GM23338 (cell line): ENCODE results near the gene RCE1. TPM values are rescaled to one million over a fixed set of nuclear protein-coding genes. Genes with fewer than 3 reads are reported as not detected.

ENCODE experiments used
- ATAC-seq: fragments of 200-7000 bp; cut with Tn5 transposase; 3 replicates; pipeline ENCODE4 v1.9.1; 2020
- DNase-seq: peaks from one replicate; pipeline ENCODE4 v3.0.0-alpha.2; 2015; ENCODE audit warnings: low spot score
- H2AFZ ChIP-seq: fragments of 200-600 bp; sonication (generic); 2 replicates; pipeline ENCODE4 v1.8.0; 2016; ENCODE audit warnings: antibody characterized with exemption, mild to moderate bottlenecking, moderate library complexity
- H3F3A ChIP-seq: fragments of 200-600 bp; sonication (generic); replicated peaks from 2 replicates; pipeline ENCODE4 v1.8.0; 2017; ENCODE audit warnings: antibody characterized with exemption, mixed run types, low read depth
- H3K27ac ChIP-seq: fragments of 200-600 bp; sonication (generic); 2 replicates; pipeline ENCODE4 v1.6.1; 2016; ENCODE audit warnings: low read depth
- H3K27me3 ChIP-seq: fragments of 200-600 bp; sonication (generic); 2 replicates; pipeline ENCODE4 v1.8.0; 2016; ENCODE audit warnings: mild to moderate bottlenecking, mixed run types, moderate library complexity; ENCODE audit not compliant: insufficient read depth
- H3K36me3 ChIP-seq: fragments of 200-600 bp; sonication (generic); 2 replicates; pipeline ENCODE4 v1.8.0; 2016; ENCODE audit warnings: mild to moderate bottlenecking; ENCODE audit not compliant: insufficient read depth
- H3K4me1 ChIP-seq: fragments of 200-600 bp; sonication (generic); 2 replicates; pipeline ENCODE4 v1.8.0; 2016; ENCODE audit warnings: mild to moderate bottlenecking, moderate library complexity; ENCODE audit not compliant: insufficient read depth
- H3K4me2 ChIP-seq: fragments of 200-600 bp; sonication (generic); 2 replicates; pipeline ENCODE4 v1.7.1; 2017; ENCODE audit warnings: mixed run types
- H3K4me3 ChIP-seq: fragments of 200-600 bp; sonication (generic); 2 replicates; pipeline ENCODE4 v1.6.1; 2016; ENCODE audit warnings: mixed run types
- H3K79me2 ChIP-seq: fragments of 200-600 bp; sonication (generic); replicated peaks from 2 replicates; pipeline ENCODE4 v1.8.0; 2017; ENCODE audit warnings: mild to moderate bottlenecking; ENCODE audit not compliant: insufficient read depth
- H3K9me2 ChIP-seq: fragments of 200-600 bp; sonication (generic); 2 replicates; pipeline ENCODE4 v1.8.0; 2017; ENCODE audit not compliant: insufficient read depth
- H4K20me1 ChIP-seq: fragments of 200-600 bp; sonication (generic); replicated peaks from 2 replicates; pipeline ENCODE4 v1.8.0; 2017; ENCODE audit warnings: mild to moderate bottlenecking; ENCODE audit not compliant: insufficient read depth
- H3K27ac Mint-ChIP-seq: 2 replicates; pipeline ENCODE4 v1.8.0; 2020; ENCODE audit warnings: inconsistent platforms, mild to moderate bottlenecking, moderate library complexity, mixed read lengths
- H3K27me3 Mint-ChIP-seq: 3 replicates; pipeline ENCODE4 v1.8.0; 2022; ENCODE audit warnings: low read depth, mild to moderate bottlenecking, moderate library complexity, mixed read lengths, inconsistent platforms; ENCODE audit not compliant: insufficient read depth, poor library complexity
- H3K36me3 Mint-ChIP-seq: 3 replicates; pipeline ENCODE4 v1.8.0; 2021; ENCODE audit warnings: low read depth, mild to moderate bottlenecking, inconsistent platforms, moderate library complexity, mixed read lengths
- H3K4me1 Mint-ChIP-seq: 3 replicates; pipeline ENCODE4 v1.8.0; 2020; ENCODE audit warnings: mild to moderate bottlenecking, inconsistent platforms, mixed read lengths
- H3K4me3 Mint-ChIP-seq: 3 replicates; pipeline ENCODE4 v1.8.0; 2021; ENCODE audit warnings: moderate library complexity, mild to moderate bottlenecking, inconsistent platforms, mixed read lengths
- H3K9me3 Mint-ChIP-seq: 3 replicates; pipeline ENCODE4 v1.8.0; 2020; ENCODE audit warnings: moderate library complexity, mild to moderate bottlenecking, inconsistent platforms, mixed read lengths
- CREB1 ChIP-seq: fragments of 250-450 bp; sonication (Bioruptor Pico); IDR thresholded peaks from 2 replicates; pipeline ENCODE4 v1.5.0; 2020; ENCODE audit warnings: low read depth, mild to moderate bottlenecking, moderate library complexity
- CTCF ChIP-seq, 2 experiments: fragments of 200-600 bp in 1 of 2; sonication (generic) in 1 of 2; conservative IDR thresholded peaks; 2 replicates each; pipeline versions ENCODE4 v1.5.1 to v1.6.1; 2016 to 2017; ENCODE audit warnings: antibody characterized with exemption in 2 of 2, low read depth in 2 of 2, mild to moderate bottlenecking in 2 of 2, moderate library complexity in 1 of 2
- EZH2 ChIP-seq: fragments of 200-600 bp; sonication (generic); IDR thresholded peaks from one replicate; pipeline ENCODE4 v1.8.0; 2017; ENCODE audit warnings: antibody characterized with exemption, mild to moderate bottlenecking, low read depth; ENCODE audit not compliant: unreplicated experiment
- EZH2phosphoT487 ChIP-seq: fragments of 200-600 bp; sonication (generic); IDR thresholded peaks from one replicate; pipeline ENCODE4 v1.8.1; 2018; ENCODE audit warnings: antibody characterized with exemption; ENCODE audit not compliant: unreplicated experiment
- JUNB ChIP-seq: IDR thresholded peaks from one replicate; pipeline ENCODE4 v1.6.1; 2016; ENCODE audit warnings: antibody characterized with exemption; ENCODE audit not compliant: unreplicated experiment
- NANOG ChIP-seq: IDR thresholded peaks from 2 replicates; pipeline ENCODE4 v1.6.1; 2016; ENCODE audit warnings: antibody characterized with exemption, borderline replicate concordance
- REST ChIP-seq: IDR thresholded peaks from one replicate; pipeline ENCODE4 v1.6.1; 2018; ENCODE audit warnings: antibody characterized with exemption; ENCODE audit not compliant: unreplicated experiment
- STAT1 ChIP-seq: IDR thresholded peaks from one replicate; pipeline ENCODE4 v1.6.1; 2016; ENCODE audit warnings: antibody characterized with exemption; ENCODE audit not compliant: unreplicated experiment
- ZNF114 ChIP-seq: fragments of 250-450 bp; sonication (Bioruptor Pico); IDR thresholded peaks from 2 replicates; pipeline ENCODE4 v1.5.0; 2020; ENCODE audit warnings: mild to moderate bottlenecking, moderate library complexity
- ZNF331 ChIP-seq: fragments of 250-450 bp; sonication (Bioruptor Pico); IDR thresholded peaks from 2 replicates; pipeline ENCODE4 v1.5.0; 2020; ENCODE audit warnings: low read depth, mild to moderate bottlenecking, moderate library complexity
- polyA plus RNA-seq: library from polyadenylated mRNA; unstranded; fragments of >200 nt; fragmentation: Nextera tagmentation; extraction: Ambion mirVana; gene quantifications from 2 replicates; pipeline ENCODE4 v1.2.1, GENCODE V29; 2016
- total RNA-seq: library from RNA; depleted of rRNA; stranded (reverse); fragments of >200 nt; shearing (Covaris generic); gene quantifications from 2 replicates; pipeline ENCODE4 v1.2.3, GENCODE V29; 2014
- TF ChIP-seq, protein P1 (sequence below): IDR thresholded peaks from 2 replicates; pipeline ENCODE4 v1.6.1; 2016; ENCODE audit warnings: antibody characterized with exemption
- TF ChIP-seq, protein P2 (sequence below): fragments of 250-450 bp; sonication (Bioruptor Pico); IDR thresholded peaks from 2 replicates; pipeline ENCODE4 v1.5.0; 2020; ENCODE audit warnings: mild to moderate bottlenecking, moderate library complexity

Gene RCE1
- total and polyA plus RNA-seq, 2 experiments from 2014 or later: 27.8 to 55.1 TPM

GRCh38 chr11:66889960-66890359, 46.7 kb downstream of the RCE1 start:
- no peak for TF ChIP-seq ZNF114 (CRISPR knock-in tag)
- no peak for TF ChIP-seq ZNF331 (CRISPR knock-in tag)
- TF ChIP-seq CREB1: no peak
- TF ChIP-seq EZH2phosphoT487: no peak
- TF ChIP-seq JUNB: no peak
- TF ChIP-seq REST: no peak
- TF ChIP-seq, protein P1, sequence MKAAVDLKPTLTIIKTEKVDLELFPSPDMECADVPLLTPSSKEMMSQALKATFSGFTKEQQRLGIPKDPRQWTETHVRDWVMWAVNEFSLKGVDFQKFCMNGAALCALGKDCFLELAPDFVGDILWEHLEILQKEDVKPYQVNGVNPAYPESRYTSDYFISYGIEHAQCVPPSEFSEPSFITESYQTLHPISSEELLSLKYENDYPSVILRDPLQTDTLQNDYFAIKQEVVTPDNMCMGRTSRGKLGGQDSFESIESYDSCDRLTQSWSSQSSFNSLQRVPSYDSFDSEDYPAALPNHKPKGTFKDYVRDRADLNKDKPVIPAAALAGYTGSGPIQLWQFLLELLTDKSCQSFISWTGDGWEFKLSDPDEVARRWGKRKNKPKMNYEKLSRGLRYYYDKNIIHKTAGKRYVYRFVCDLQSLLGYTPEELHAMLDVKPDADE: no peak
- TF ChIP-seq, protein P2, sequence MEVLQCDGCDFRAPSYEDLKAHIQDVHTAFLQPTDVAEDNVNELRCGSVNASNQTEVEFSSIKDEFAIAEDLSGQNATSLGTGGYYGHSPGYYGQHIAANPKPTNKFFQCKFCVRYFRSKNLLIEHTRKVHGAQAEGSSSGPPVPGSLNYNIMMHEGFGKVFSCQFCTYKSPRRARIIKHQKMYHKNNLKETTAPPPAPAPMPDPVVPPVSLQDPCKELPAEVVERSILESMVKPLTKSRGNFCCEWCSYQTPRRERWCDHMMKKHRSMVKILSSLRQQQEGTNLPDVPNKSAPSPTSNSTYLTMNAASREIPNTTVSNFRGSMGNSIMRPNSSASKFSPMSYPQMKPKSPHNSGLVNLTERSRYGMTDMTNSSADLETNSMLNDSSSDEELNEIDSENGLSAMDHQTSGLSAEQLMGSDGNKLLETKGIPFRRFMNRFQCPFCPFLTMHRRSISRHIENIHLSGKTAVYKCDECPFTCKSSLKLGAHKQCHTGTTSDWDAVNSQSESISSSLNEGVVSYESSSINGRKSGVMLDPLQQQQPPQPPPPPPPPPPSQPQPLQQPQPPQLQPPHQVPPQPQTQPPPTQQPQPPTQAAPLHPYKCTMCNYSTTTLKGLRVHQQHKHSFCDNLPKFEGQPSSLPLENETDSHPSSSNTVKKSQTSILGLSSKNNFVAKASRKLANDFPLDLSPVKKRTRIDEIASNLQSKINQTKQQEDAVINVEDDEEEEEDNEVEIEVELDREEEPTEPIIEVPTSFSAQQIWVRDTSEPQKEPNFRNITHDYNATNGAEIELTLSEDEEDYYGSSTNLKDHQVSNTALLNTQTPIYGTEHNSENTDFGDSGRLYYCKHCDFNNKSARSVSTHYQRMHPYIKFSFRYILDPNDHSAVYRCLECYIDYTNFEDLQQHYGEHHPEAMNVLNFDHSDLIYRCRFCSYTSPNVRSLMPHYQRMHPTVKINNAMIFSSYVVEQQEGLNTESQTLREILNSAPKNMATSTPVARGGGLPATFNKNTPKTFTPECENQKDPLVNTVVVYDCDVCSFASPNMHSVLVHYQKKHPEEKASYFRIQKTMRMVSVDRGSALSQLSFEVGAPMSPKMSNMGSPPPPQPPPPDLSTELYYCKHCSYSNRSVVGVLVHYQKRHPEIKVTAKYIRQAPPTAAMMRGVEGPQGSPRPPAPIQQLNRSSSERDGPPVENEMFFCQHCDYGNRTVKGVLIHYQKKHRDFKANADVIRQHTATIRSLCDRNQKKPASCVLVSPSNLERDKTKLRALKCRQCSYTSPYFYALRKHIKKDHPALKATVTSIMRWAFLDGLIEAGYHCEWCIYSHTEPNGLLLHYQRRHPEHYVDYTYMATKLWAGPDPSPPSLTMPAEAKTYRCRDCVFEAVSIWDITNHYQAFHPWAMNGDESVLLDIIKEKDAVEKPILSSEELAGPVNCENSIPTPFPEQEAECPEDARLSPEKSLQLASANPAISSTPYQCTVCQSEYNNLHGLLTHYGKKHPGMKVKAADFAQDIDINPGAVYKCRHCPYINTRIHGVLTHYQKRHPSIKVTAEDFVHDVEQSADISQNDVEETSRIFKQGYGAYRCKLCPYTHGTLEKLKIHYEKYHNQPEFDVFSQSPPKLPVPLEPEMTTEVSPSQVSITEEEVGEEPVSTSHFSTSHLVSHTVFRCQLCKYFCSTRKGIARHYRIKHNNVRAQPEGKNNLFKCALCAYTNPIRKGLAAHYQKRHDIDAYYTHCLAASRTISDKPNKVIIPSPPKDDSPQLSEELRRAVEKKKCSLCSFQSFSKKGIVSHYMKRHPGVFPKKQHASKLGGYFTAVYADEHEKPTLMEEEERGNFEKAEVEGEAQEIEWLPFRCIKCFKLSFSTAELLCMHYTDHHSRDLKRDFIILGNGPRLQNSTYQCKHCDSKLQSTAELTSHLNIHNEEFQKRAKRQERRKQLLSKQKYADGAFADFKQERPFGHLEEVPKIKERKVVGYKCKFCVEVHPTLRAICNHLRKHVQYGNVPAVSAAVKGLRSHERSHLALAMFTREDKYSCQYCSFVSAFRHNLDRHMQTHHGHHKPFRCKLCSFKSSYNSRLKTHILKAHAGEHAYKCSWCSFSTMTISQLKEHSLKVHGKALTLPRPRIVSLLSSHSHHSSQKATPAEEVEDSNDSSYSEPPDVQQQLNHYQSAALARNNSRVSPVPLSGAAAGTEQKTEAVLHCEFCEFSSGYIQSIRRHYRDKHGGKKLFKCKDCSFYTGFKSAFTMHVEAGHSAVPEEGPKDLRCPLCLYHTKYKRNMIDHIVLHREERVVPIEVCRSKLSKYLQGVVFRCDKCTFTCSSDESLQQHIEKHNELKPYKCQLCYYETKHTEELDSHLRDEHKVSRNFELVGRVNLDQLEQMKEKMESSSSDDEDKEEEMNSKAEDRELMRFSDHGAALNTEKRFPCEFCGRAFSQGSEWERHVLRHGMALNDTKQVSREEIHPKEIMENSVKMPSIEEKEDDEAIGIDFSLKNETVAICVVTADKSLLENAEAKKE (CRISPR knock-in tag): no peak
- TF ChIP-seq STAT1: no peak
- TF ChIP-seq EZH2: no peak
- no peak for TF ChIP-seq NANOG
- TF ChIP-seq CTCF (conservative IDR thresholded peaks at IDR 0.05; ENCODE audit: low read depth in 2 of 2): no peak
- Histone ChIP-seq H3K79me2 (no peaks in the 10 kb centered on the region), H3K9me2 (no peaks in the 10 kb centered on the region), H4K20me1 (no peaks in the 10 kb centered on the region), H3K4me3 (no peak overlapping the region), H3K27ac (no peak overlapping the region), H2AFZ (no peak overlapping the region), H3K27me3 (no peaks in the 10 kb centered on the region), H3K4me2 (no peak overlapping the region), H3K4me1 (no peaks in the 10 kb centered on the region; the same call in 1 of the 2 replicates), H3F3A (no peaks in the 10 kb centered on the region), H3K36me3 (no peaks in the 10 kb centered on the region)
- no peaks in the 10 kb centered on the region for H3K9me3 Mint-ChIP-seq
- ATAC-seq: peak; percentile 18; the same call in 2 of the 3 replicates
- DNase-seq: no peak
- H3K27ac Mint-ChIP-seq: peak overlapping the region; percentile 4; the same call in 1 of the 2 replicates
- no peaks in the 10 kb centered on the region; the same call in 2 of the 3 replicates for H3K36me3 Mint-ChIP-seq
- peaks cover 4% of the 10 kb centered on the region for H3K27me3 Mint-ChIP-seq
- H3K4me3 Mint-ChIP-seq: no peak overlapping the region
- peaks cover 39% of the 10 kb centered on the region for H3K4me1 Mint-ChIP-seq
